Measurements from ENCODE around the gene RABEP2. TPM values are rescaled to one million over a fixed set of nuclear protein-coding genes. Genes with fewer than 3 reads are reported as not detected.
"Not testable (repeated sequence)": the region's sequence is repeated elsewhere in the genome, so short reads cannot be mapped to it uniquely, and the experiment has no call there.

The RABEP2 gene
- 31.7 TPM for polyA plus RNA-seq

- H3K4me1 Mint-ChIP-seq: peaks cover 25 to 31% (median 29%) of the 10 kb centered on the region in 3 donors
- no peaks in the 10 kb centered on the region for H3K27me3 Mint-ChIP-seq
- H3K4me3 Mint-ChIP-seq: peak within 1 kb of the TSS; percentile 91 to 98 (median 96)
- H3K36me3 Mint-ChIP-seq: no peaks in the 10 kb centered on the region
- peak within 1 kb of the TSS; percentile 88 to 98 (median 95) for H3K27ac Mint-ChIP-seq
- no peaks in the 10 kb centered on the region for H3K9me3 Mint-ChIP-seq
These were observed at the start of gene RABEP2 for GRCh38 chr16:28924762-28925385. TSS of gene RABEP2 (minus strand) at chr16:28925238. CDS start at chr16:28925163, 75 bp downstream.

- Mint-ChIP-seq H3K4me1 (peaks cover 10 to 25% (median 19%) of the 10 kb centered on the region in 3 donors), H3K4me3 (peak within 1 kb of the TSS; percentile 93 to 99 (median 96)), H3K36me3 (peaks cover 1% of the 10 kb centered on the region), H3K27me3 (no peaks in the 10 kb centered on the region), H3K27ac (peak within 1 kb of the TSS; percentile 94 to 98 (median 97)), H3K9me3 (no peaks in the 10 kb centered on the region)
These were observed 49.6 kb upstream of the RABEP2 start, which contains the start of gene SPNS1 for GRCh38 chr16:28974437-28975157. TSS of gene SPNS1 (plus strand) at chr16:28974778. CDS start at chr16:28975152, 374 bp downstream.

- Mint-ChIP-seq H3K27me3 (no peaks in the 10 kb centered on the region), H3K4me1 (peaks cover 10 to 25% (median 19%) of the 10 kb centered on the region in 3 donors), H3K4me3 (peak overlapping the region; percentile 93 to 99 (median 96)), H3K36me3 (peaks cover 1% of the 10 kb centered on the region), H3K27ac (peak overlapping the region; percentile 94 to 98 (median 97)), H3K9me3 (no peaks in the 10 kb centered on the region)
These were observed 49.0 kb upstream of the RABEP2 start for GRCh38 chr16:28974007-28974436.

- not testable (repeated sequence) for H3K27me3 Mint-ChIP-seq, H3K9me3 Mint-ChIP-seq, H3K36me3 Mint-ChIP-seq, H3K4me3 Mint-ChIP-seq, H3K4me1 Mint-ChIP-seq
- peak overlapping the region in 1 of 3 donors; percentile 35 for H3K27ac Mint-ChIP-seq
These were observed 44.7 kb upstream of the RABEP2 start for GRCh38 chr16:28969696-28970095.

- H3K9me3 Mint-ChIP-seq: no peaks in the 10 kb centered on the region
- no peaks in the 10 kb centered on the region for H3K27me3 Mint-ChIP-seq
- no peak overlapping the region for H3K27ac Mint-ChIP-seq
- peaks cover 1% of the 10 kb centered on the region for H3K36me3 Mint-ChIP-seq
- no peak overlapping the region for H3K4me3 Mint-ChIP-seq
- H3K4me1 Mint-ChIP-seq: peaks cover 0 to 1% (median 0%) of the 10 kb centered on the region in 3 donors
These were observed 42.1 kb upstream of the RABEP2 start for GRCh38 chr16:28967156-28967555.

- no peak overlapping the region for H3K4me3 Mint-ChIP-seq
- H3K27ac Mint-ChIP-seq: no peak overlapping the region
- peaks cover 5% of the 10 kb centered on the region for H3K36me3 Mint-ChIP-seq
- peaks cover 0 to 7% (median 1%) of the 10 kb centered on the region in 3 donors for H3K4me1 Mint-ChIP-seq
- H3K9me3 Mint-ChIP-seq: no peaks in the 10 kb centered on the region
- no peaks in the 10 kb centered on the region for H3K27me3 Mint-ChIP-seq
These were observed 39.5 kb upstream of the RABEP2 start for GRCh38 chr16:28964496-28964895.

- Mint-ChIP-seq H3K4me1 (peaks cover 0 to 7% (median 3%) of the 10 kb centered on the region in 3 donors), H3K27ac (no peak overlapping the region), H3K4me3 (no peak overlapping the region), H3K9me3 (no peaks in the 10 kb centered on the region), H3K27me3 (no peaks in the 10 kb centered on the region), H3K36me3 (peaks cover 5% of the 10 kb centered on the region)
These were observed 39.0 kb upstream of the RABEP2 start for GRCh38 chr16:28964072-28964471.

GRCh38 chr16:28958836-28959235 is 33.8 kb upstream of the RABEP2 start:
- H3K4me3 Mint-ChIP-seq: no peak overlapping the region
- no peaks in the 10 kb centered on the region for H3K27me3 Mint-ChIP-seq
- peak overlapping the region in 1 of 3 donors; percentile 76 for H3K27ac Mint-ChIP-seq
- no peaks in the 10 kb centered on the region for H3K9me3 Mint-ChIP-seq
- H3K4me1 Mint-ChIP-seq: peaks cover 0 to 11% (median 2%) of the 10 kb centered on the region in 3 donors
- H3K36me3 Mint-ChIP-seq: peaks cover 7% of the 10 kb centered on the region

- Mint-ChIP-seq H3K4me1 (peaks cover 2 to 11% (median 2%) of the 10 kb centered on the region in 3 donors), H3K4me3 (no peak overlapping the region), H3K27ac (peak overlapping the region in 1 of 3 donors; percentile 62), H3K27me3 (no peaks in the 10 kb centered on the region), H3K36me3 (peaks cover 7% of the 10 kb centered on the region), H3K9me3 (no peaks in the 10 kb centered on the region)
These were observed 33.2 kb upstream of the RABEP2 start for GRCh38 chr16:28958216-28958615.

- Mint-ChIP-seq H3K36me3 (peaks cover 2% of the 10 kb centered on the region), H3K9me3 (no peaks in the 10 kb centered on the region), H3K4me3 (peak overlapping the region; percentile 81 to 97 (median 92)), H3K27me3 (no peaks in the 10 kb centered on the region), H3K27ac (peak overlapping the region; percentile 33 to 93 (median 46)), H3K4me1 (peaks cover 7 to 19% (median 13%) of the 10 kb centered on the region in 3 donors)
These were observed 26.4 kb upstream of the RABEP2 start for GRCh38 chr16:28951410-28951943.

- Mint-ChIP-seq H3K27me3 (no peaks in the 10 kb centered on the region), H3K9me3 (no peaks in the 10 kb centered on the region), H3K4me3 (peak within 1 kb of the TSS; percentile 84 to 97 (median 92)), H3K4me1 (peaks cover 5 to 20% (median 15%) of the 10 kb centered on the region in 3 donors), H3K27ac (peak within 1 kb of the TSS; percentile 40 to 94 (median 93)), H3K36me3 (peaks cover under 1% of the 10 kb centered on the region)
These were observed 25.8 kb upstream of the RABEP2 start, which contains the start of gene NFATC2IP for GRCh38 chr16:28950648-28951409. TSS of gene NFATC2IP (plus strand) at chr16:28950937. CDS start at chr16:28951012, 75 bp downstream.

GRCh38 chr16:28946681-28947080 is 21.6 kb upstream of the RABEP2 start:
- Mint-ChIP-seq H3K36me3 (peaks cover 1% of the 10 kb centered on the region), H3K27ac (no peak overlapping the region), H3K9me3 (no peaks in the 10 kb centered on the region), H3K4me3 (peak overlapping the region in 1 of 4 donors; percentile 52), H3K4me1 (peaks cover 5 to 18% (median 15%) of the 10 kb centered on the region in 3 donors), H3K27me3 (no peaks in the 10 kb centered on the region)

GRCh38 chr16:28943281-28943680 is 18.2 kb upstream of the RABEP2 start:
- no peaks in the 10 kb centered on the region for H3K27me3 Mint-ChIP-seq
- H3K4me1 Mint-ChIP-seq: peaks cover 0 to 11% (median 7%) of the 10 kb centered on the region in 3 donors
- peak overlapping the region in 1 of 4 donors; percentile 42 for H3K4me3 Mint-ChIP-seq
- H3K9me3 Mint-ChIP-seq: no peaks in the 10 kb centered on the region
- no peak overlapping the region for H3K27ac Mint-ChIP-seq
- peaks cover 1% of the 10 kb centered on the region for H3K36me3 Mint-ChIP-seq

- Mint-ChIP-seq H3K4me1 (peaks cover 9 to 14% (median 10%) of the 10 kb centered on the region in 3 donors), H3K27ac (peak overlapping the region in 1 of 3 donors; percentile 43)
- H3K9me3 Mint-ChIP-seq: not testable (repeated sequence)
These were observed 14.8 kb upstream of the RABEP2 start for GRCh38 chr16:28939825-28940224.

More at GRCh38 chr16:28939825-28940224, 14.8 kb upstream of the RABEP2 start:
- Mint-ChIP-seq H3K4me3 (peak overlapping the region in 1 of 4 donors; percentile 5), H3K36me3 (peaks cover 14% of the 10 kb centered on the region)
- H3K27me3 Mint-ChIP-seq: not testable (repeated sequence)

Measured in IgD-negative memory B cell (primary cell).